Activated CD4-positive, alpha-beta memory T cell treated with anti-CD3 and anti-CD28 coated beads, Interleukin-2, amount 10 ng/mL, durations not matched to agents 7 days and 5 days (primary cell): ENCODE data around the gene SH3YL1. TPM values are rescaled to one million over a fixed set of nuclear protein-coding genes. Genes with fewer than 3 reads are reported as not detected.

Experiments
- CTCF ChIA-PET: fragments of 350-600 bp; sonication (Branson Sonifier 250); formaldehyde crosslinking; loops from one replicate; lab custom pipeline; 2021; ENCODE audit warnings: antibody characterized with exemption, inconsistent platforms; lab: Charles Lee
- POLR2A ChIA-PET: fragments of 350-600 bp; sonication (Branson Sonifier 250); formaldehyde crosslinking; loops from one replicate; lab custom pipeline; 2021; ENCODE audit warnings: antibody characterized with exemption; lab: Charles Lee
- DNase-seq: peaks from one replicate; pipeline ENCODE4 v3.0.0-alpha.2; 2020
- H3K27ac Mint-ChIP-seq: one replicate; pipeline ENCODE4 v1.8.0; 2021; ENCODE audit warnings: mild to moderate bottlenecking, mixed read lengths
- H3K27me3 Mint-ChIP-seq: one replicate; pipeline ENCODE4 v1.8.0; 2021; ENCODE audit warnings: mixed read lengths
- H3K36me3 Mint-ChIP-seq: one replicate; pipeline ENCODE4 v1.8.0; 2021; ENCODE audit warnings: low read depth, mixed read lengths
- H3K4me1 Mint-ChIP-seq: one replicate; pipeline ENCODE4 v1.8.0; 2021; ENCODE audit warnings: mixed read lengths
- H3K4me3 Mint-ChIP-seq: one replicate; pipeline ENCODE4 v1.8.0; 2021; ENCODE audit warnings: mild to moderate bottlenecking, mixed read lengths
- H3K9me3 Mint-ChIP-seq: one replicate; pipeline ENCODE4 v1.8.0; 2021; ENCODE audit warnings: mixed read lengths
- total RNA-seq, 2 experiments: library from RNA; stranded (reverse); gene quantifications; one replicate each; pipeline ENCODE4 v1.2.3, GENCODE V29; 2021

SH3YL1 gene, protein sequence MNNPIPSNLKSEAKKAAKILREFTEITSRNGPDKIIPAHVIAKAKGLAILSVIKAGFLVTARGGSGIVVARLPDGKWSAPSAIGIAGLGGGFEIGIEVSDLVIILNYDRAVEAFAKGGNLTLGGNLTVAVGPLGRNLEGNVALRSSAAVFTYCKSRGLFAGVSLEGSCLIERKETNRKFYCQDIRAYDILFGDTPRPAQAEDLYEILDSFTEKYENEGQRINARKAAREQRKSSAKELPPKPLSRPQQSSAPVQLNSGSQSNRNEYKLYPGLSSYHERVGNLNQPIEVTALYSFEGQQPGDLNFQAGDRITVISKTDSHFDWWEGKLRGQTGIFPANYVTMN
- 10 to 100 TPM; 15.8 to 18.0 TPM for total RNA-seq

GRCh38 chr2:263774-264492, at the start of gene SH3YL1:
SH3YL1 (minus strand) TSS chr2:264032; CDS start chr2:263984, 48 bp downstream.
- Mint-ChIP-seq H3K27ac (peak within 1 kb of the TSS; percentile 88), H3K27me3 (no peaks in the 10 kb centered on the region), H3K4me1 (peaks cover 36% of the 10 kb centered on the region), H3K36me3 (peaks cover 3% of the 10 kb centered on the region), H3K4me3 (peak within 1 kb of the TSS; percentile 92), H3K9me3 (no peaks in the 10 kb centered on the region)
- DNase-seq: peak; percentile 59
- CTCF ChIA-PET: no interaction called here
- POLR2A ChIA-PET: interaction anchor here (1.0 to 1.9 kb wide), 2 partner anchors 15 to 88 kb away, joined by 3 to 4 read pairs; no protein-coding TSS in a partner anchor

- Mint-ChIP-seq H3K27ac (no peak overlapping the region), H3K27me3 (peaks cover 5% of the 10 kb centered on the region), H3K4me3 (no peak overlapping the region), H3K36me3 (no peaks in the 10 kb centered on the region), H3K9me3 (no peaks in the 10 kb centered on the region), H3K4me1 (no peaks in the 10 kb centered on the region)
- ChIA-PET POLR2A (no interaction called here), CTCF (no interaction called here)
- no peak for DNase-seq
Observed at GRCh38 chr2:310994-311393, 47.2 kb upstream of the SH3YL1 start.

DNA sequence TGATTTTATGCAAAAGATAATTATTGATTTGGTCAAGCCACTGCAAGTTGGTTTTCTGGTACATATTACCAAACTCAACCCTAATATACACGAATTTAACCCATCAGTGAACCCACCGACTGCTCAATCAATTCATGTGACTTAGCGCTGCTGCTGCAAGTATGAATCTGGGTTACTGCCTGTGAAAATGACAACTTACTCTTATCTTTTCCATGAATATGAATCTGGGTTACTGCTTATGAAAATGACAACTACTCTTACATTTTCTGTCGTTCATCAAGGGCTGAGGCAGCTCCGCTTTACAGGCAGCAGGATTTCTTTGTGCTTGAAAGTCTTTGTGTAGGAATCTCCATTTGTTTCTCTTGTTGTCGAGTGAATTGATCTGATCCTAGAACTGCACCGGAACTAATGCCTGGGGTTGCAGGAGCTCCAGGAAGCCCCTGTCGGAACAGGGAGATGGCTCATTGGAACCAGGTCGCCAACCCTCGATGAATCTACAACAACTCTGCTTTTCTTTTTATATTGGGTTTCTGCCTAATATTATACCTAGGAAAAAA, 46.2 kb upstream of the SH3YL1 start:
- Mint-ChIP-seq H3K4me1 (no peaks in the 10 kb centered on the region), H3K27me3 (peaks cover 6% of the 10 kb centered on the region), H3K27ac (no peak overlapping the region), H3K9me3 (no peaks in the 10 kb centered on the region), H3K36me3 (no peaks in the 10 kb centered on the region), H3K4me3 (no peak overlapping the region)
- DNase-seq: no peak
- POLR2A ChIA-PET: interaction anchor here (1.1 kb wide), 1 partner anchor 15 kb away, joined by 3 read pairs; no protein-coding TSS in a partner anchor
- CTCF ChIA-PET: no interaction called here

DNA sequence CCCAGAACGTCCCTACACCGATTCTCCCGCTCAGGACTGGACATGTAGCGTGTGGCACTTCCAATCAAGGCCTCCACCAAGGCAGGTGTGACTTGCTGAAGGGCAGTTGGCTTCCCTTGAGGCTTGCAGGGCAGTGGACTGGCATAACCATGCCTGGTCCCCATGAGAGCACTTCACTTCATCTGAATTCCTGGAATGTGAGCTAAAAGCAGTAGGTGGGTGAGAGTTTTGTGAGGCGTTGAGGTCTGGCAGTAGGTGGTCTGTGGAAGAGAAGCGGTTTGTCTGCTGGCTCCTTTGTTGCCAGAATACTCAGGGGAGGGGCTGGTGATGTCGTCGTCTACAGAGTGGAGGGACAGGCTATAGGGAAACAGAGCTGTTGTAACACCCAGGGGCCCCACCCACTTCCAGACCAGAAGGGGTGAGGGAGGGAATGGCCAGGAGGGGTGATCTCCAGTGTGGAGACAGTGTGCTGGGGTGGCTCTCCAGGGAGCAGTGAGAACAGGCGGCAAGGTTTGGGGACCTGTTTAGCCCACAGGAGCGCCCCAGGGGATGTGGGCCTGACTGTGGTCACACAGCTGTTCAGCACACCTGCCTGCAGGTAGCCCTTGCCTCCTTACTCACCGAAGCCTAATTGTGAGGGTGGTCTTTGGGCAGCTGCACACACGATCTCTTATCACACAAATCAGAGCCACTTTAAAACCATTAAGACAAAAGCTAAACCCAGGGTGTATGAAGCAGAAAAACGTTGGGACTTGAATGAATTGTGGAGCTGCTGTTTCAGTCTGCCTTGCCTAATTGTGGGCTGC, 45.5 kb upstream of the SH3YL1 start:
- Mint-ChIP-seq H3K36me3 (no peaks in the 10 kb centered on the region), H3K4me1 (no peaks in the 10 kb centered on the region), H3K27ac (no peak overlapping the region), H3K27me3 (peaks cover 6% of the 10 kb centered on the region), H3K4me3 (no peak overlapping the region), H3K9me3 (no peaks in the 10 kb centered on the region)
- no peak for DNase-seq
- CTCF ChIA-PET: no interaction called here
- POLR2A ChIA-PET: interaction anchor here (1.1 kb wide), 1 partner anchor 16 kb away, joined by 3 read pairs; no protein-coding TSS in a partner anchor

- Mint-ChIP-seq H3K4me3 (no peak overlapping the region), H3K9me3 (peaks cover 4% of the 10 kb centered on the region), H3K27ac (no peak overlapping the region), H3K4me1 (no peaks in the 10 kb centered on the region), H3K27me3 (peaks cover 3% of the 10 kb centered on the region), H3K36me3 (no peaks in the 10 kb centered on the region)
- no peak for DNase-seq
- ChIA-PET POLR2A (no interaction called here), CTCF (no interaction called here)
Observed at GRCh38 chr2:305366-305765, 41.5 kb upstream of the SH3YL1 start.

DNA sequence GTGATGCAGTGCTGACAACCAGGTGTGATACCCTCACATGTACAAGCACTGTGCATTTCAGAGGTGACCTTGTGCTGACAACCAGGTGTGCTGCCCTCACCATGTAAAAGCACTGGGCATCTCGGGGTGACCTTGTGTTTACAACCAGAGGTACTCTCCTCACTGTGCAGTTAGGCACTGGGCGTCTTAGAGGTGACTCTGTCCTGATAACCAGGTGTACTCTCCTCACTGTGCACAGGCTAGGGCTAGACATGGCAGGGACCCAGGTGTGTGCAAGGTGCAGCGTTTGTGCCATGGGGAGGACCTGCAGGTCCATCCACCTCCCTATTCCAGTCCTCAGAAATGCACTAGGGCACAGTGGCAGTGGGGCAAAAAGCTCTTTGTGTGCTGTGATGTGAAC, 32.5 kb upstream of the SH3YL1 start:
- CTCF ChIA-PET: no interaction called here

DNA sequence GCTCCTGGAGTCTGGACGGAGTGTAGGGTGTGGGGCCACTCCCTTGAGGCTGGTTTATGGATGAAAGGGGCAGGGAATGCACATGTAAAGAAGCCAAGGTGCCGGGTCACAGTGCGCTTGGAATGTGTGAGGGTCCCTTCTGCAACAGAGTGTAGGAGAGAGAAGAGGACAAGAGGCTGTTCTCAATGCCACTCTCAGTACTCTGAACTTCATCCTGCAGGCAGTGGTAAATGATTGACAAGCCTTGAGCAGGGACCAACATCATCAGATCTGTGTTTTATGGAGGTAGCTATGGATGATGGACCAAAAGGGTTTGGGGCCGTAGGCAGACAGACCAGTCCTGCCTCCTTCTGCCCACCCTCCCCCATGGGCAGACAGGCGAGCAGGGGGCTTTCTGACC, 31.3 kb upstream of the SH3YL1 start:
- POLR2A ChIA-PET: no interaction called here
- DNase-seq: no peak
- H3K9me3 Mint-ChIP-seq: no peaks in the 10 kb centered on the region

More for the DNA sequence above, 32.5 kb upstream of the SH3YL1 start:
- Mint-ChIP-seq H3K9me3 (peaks cover 4% of the 10 kb centered on the region), H3K4me3 (no peak overlapping the region), H3K27me3 (peaks cover 30% of the 10 kb centered on the region), H3K27ac (no peak overlapping the region), H3K4me1 (no peaks in the 10 kb centered on the region), H3K36me3 (no peaks in the 10 kb centered on the region)
- DNase-seq: no peak
- POLR2A ChIA-PET: no interaction called here

DNA sequence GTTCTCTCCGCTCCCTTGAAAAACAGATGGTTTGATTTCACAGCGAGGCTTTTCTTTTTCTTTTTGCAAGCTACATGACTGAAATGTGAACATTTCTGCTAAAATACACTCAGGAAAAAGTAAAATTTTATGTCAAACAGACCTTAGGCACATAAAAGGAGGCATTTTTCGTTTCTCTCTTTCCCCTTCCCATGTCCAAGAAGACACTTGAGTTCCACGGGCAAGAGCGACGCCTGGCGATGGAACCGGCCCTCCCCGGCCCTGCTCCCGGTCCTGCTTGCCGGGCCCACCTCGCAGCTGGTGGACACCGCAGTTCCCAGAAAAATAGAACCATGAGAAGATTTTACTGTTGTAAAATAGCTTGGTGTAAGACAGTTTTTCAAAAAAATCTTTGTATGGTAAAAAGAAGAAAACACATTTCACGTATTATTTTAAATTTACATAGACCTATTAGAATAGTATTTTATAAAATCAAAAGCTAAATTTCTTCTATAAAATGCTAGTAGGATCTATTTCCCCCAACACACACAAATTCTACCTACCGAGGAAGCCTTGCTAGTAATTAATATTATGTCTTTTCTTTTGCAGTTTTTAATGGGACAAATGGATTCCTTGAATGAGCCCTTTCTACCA, 26.4 kb upstream of the SH3YL1 start:
- CTCF ChIA-PET: interaction anchor here (0.6 to 2.1 kb wide), 4 partner anchors 11 to 348 kb away, joined by 3 to 8 read pairs (median 4); no protein-coding TSS in a partner anchor
- DNase-seq: peak; percentile 50
- peaks cover 42% of the 10 kb centered on the region for H3K27me3 Mint-ChIP-seq
- H3K9me3 Mint-ChIP-seq: no peaks in the 10 kb centered on the region
- H3K27ac Mint-ChIP-seq: no peak overlapping the region
- peaks cover 5% of the 10 kb centered on the region for H3K4me1 Mint-ChIP-seq
- H3K36me3 Mint-ChIP-seq: no peaks in the 10 kb centered on the region
- H3K4me3 Mint-ChIP-seq: peak overlapping the region; percentile 54
- POLR2A ChIA-PET: no interaction called here

More for the DNA sequence above, 31.3 kb upstream of the SH3YL1 start:
- CTCF ChIA-PET: no interaction called here
- Mint-ChIP-seq H3K27ac (no peak overlapping the region), H3K27me3 (peaks cover 39% of the 10 kb centered on the region), H3K4me1 (no peaks in the 10 kb centered on the region), H3K36me3 (no peaks in the 10 kb centered on the region), H3K4me3 (no peak overlapping the region)

DNA sequence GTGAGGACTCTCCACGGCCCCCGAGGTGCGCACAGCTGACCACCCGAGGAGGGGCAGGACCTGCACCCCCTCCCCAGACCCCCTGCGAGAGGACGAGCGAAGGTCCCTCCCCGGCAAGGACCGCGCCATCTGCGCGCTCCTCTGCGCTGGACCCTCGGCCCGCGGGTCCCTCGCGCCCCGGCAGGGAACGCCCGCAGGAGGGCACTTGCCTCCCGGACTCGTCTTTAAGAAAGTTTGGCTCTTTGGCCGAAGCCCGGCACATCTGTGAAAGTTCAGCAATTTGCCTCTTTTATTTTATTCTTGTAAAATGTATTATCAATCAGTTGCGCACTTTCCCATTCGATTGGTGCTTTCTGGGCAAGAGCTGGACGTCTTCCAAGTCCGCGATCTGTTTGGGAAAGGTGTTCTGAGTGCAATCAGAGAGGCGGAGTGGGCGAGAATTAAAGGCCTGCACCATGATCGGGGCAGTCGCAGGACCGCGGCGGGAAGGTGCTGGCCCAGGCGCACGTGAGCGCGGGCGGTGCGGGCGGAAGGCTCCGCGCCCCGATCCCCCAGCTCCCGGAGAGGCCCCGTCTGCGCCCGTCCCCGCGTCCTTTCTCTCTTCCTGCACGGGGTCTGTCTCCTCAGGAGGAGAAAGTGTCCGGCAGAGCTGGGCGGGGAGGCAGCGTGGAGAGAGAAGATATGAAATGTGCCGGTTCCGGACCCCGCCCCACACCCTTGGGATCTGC, 25.7 kb upstream of the SH3YL1 start:
- Mint-ChIP-seq H3K4me1 (peaks cover 5% of the 10 kb centered on the region), H3K27ac (no peak overlapping the region), H3K9me3 (no peaks in the 10 kb centered on the region), H3K4me3 (peak overlapping the region; percentile 54), H3K27me3 (peaks cover 42% of the 10 kb centered on the region), H3K36me3 (no peaks in the 10 kb centered on the region)
- ChIA-PET POLR2A (no interaction called here), CTCF (interaction anchor here (0.8 to 2.1 kb wide), 3 partner anchors 43 to 349 kb away, joined by 3 to 8 read pairs (median 4); no protein-coding TSS in a partner anchor)
- DNase-seq: no peak

- CTCF ChIA-PET: interaction anchor here (1.5 kb wide), 1 partner anchor 349 kb away, joined by 3 read pairs; no protein-coding TSS in a partner anchor
- POLR2A ChIA-PET: no interaction called here
Observed at GRCh38 chr2:288758-289361, 25.0 kb upstream of the SH3YL1 start.

GRCh38 chr2:287911-288757, 24.3 kb upstream of the SH3YL1 start, which contains the start of gene ALKAL2:
ALKAL2 (minus strand) TSS chr2:288091; CDS start chr2:287835, 256 bp downstream.
- no peaks in the 10 kb centered on the region for H3K36me3 Mint-ChIP-seq
- POLR2A ChIA-PET: no interaction called here
- CTCF ChIA-PET: interaction anchor here (1.5 kb wide), 1 partner anchor 350 kb away, joined by 3 read pairs; no protein-coding TSS in a partner anchor
- peaks cover 5% of the 10 kb centered on the region for H3K4me1 Mint-ChIP-seq
- H3K9me3 Mint-ChIP-seq: no peaks in the 10 kb centered on the region
- H3K27me3 Mint-ChIP-seq: peaks cover 42% of the 10 kb centered on the region
- no peak within 1 kb of the TSS for H3K27ac Mint-ChIP-seq
- peak within 1 kb of the TSS; percentile 13 for H3K4me3 Mint-ChIP-seq
- no peak for DNase-seq

More at GRCh38 chr2:288758-289361, 25.0 kb upstream of the SH3YL1 start:
- no peak for DNase-seq
- peaks cover 5% of the 10 kb centered on the region for H3K4me1 Mint-ChIP-seq
- no peak overlapping the region for H3K4me3 Mint-ChIP-seq
- no peak overlapping the region for H3K27ac Mint-ChIP-seq
- H3K27me3 Mint-ChIP-seq: peaks cover 42% of the 10 kb centered on the region
- H3K36me3 Mint-ChIP-seq: no peaks in the 10 kb centered on the region
- H3K9me3 Mint-ChIP-seq: no peaks in the 10 kb centered on the region
